Motor neuron (in vitro differentiated cells): Measurements from ENCODE around the gene IMMP2L. TPM values are rescaled to one million over a fixed set of nuclear protein-coding genes. Genes with fewer than 3 reads are reported as not detected.

ENCODE experiments used
- ATAC-seq, 8 experiments: fragments of 200-7000 bp; cut with Tn5 transposase; replicated peaks in 6 of 8; 2 replicates each; pipeline ENCODE4 v1.8.0; 2021; ENCODE audit warnings: mild to moderate bottlenecking in 8 of 8, moderate library complexity in 8 of 8
- H3K27ac ChIP-seq, 2 donors: fragments of 250-450 bp; sonication (Bioruptor Pico); 2 replicates each; pipeline ENCODE4 v1.9.0; 2021; ENCODE audit warnings: antibody characterized with exemption in 2 of 2, mild to moderate bottlenecking in 2 of 2, moderate library complexity in 1 of 2
- H3K4me1 ChIP-seq, 2 donors: fragments of 250-450 bp; sonication (Bioruptor Pico); replicated peaks in 1 of 2; 2 replicates each; pipeline ENCODE4 v1.6.1; 2021; ENCODE audit warnings: antibody characterized with exemption in 2 of 2, mild to moderate bottlenecking in 2 of 2, moderate library complexity in 1 of 2
- H3K4me3 ChIP-seq, 5 donors: fragments of 250-450 bp; sonication (Bioruptor Pico); 2 replicates each; pipeline ENCODE4 v1.9.0; 2021; ENCODE audit warnings: antibody characterized with exemption in 5 of 5, mild to moderate bottlenecking in 5 of 5, moderate library complexity in 4 of 5
- WGBS, 10 experiments: fragments of 450-650 bp; shearing (Covaris generic); methylation state at CpG; one replicate each; pipeline ENCODE4 v1.0.0; 2022; 5-methylcytosine and 5-hydroxymethylcytosine counted together
- in situ Hi-C, 9 experiments: fragments of 400-800 bp; cut with MboI; loops; one replicate each; pipeline ENCODE4 v1.15.0; 2021; ENCODE audit warnings: low sequenced_read_pairs in 9 of 9, low pct_unique_long_range_greater_than_20kb in 2 of 9; ENCODE audit not compliant: unreplicated experiment in 9 of 9
- total RNA-seq, 8 experiments: library from RNA; unstranded; fragments of 300-600 nt; gene quantifications; 2 replicates each; pipeline versions ENCODE4 v1.2.3 to v1.2.4, GENCODE V29; 2022

IMMP2L gene
- total RNA-seq, 8 experiments from 2014 or later: 9.9 to 78.5 (median 19.3) TPM

GRCh38 chr7:111384065-111384891, 178.0 kb downstream of the IMMP2L start:
- 0 to 100% (median 83%) methylated on average over 1 to 3 of the region's 3 CpGs; no CpG with 5 or more reads in 1 of the 10 experiments for WGBS, 10 experiments

GRCh38 chr7:111383133-111383532, 179.2 kb downstream of the IMMP2L start:
- no peak overlapping the region for H3K27ac ChIP-seq
- 94 to 100% (median 100%) methylated on average over 1 to 3 of the region's 3 CpGs; no CpG with 5 or more reads in 5 of the 10 experiments for WGBS, 10 experiments
- H3K4me1 ChIP-seq: no peaks in the 10 kb centered on the region
- no peak overlapping the region for H3K4me3 ChIP-seq
- no peak for ATAC-seq
- in situ Hi-C loops: no loop called here

More at GRCh38 chr7:111384065-111384891, 178.0 kb downstream of the IMMP2L start:
- Histone ChIP-seq H3K4me1 (no peaks in the 10 kb centered on the region), H3K4me3 (no peak overlapping the region), H3K27ac (no peak overlapping the region)
- in situ Hi-C loops: no loop called here
- peak in 3 of 8 experiments; percentile 91 to 98 (median 92) for ATAC-seq

DNA sequence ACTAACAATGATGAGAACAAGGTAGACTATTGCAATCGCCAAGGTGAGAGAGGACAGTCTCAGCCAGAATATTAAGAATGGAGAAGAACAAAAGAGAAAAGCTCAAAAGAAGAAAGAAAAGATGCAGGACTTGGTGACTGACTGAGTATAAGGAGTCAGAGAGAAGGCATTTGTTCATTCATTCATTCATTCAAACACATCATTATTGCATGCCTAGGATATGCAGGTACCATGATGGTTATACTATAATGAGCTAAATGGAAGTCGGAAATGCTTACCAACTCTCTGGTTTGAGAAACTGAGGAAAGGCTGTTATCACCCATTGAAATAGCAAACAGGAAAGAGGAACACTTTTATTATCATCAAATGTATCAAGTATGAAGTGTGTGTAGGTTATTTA, 180.7 kb downstream of the IMMP2L start:
- Histone ChIP-seq H3K27ac (no peak overlapping the region), H3K4me3 (no peak overlapping the region), H3K4me1 (no peaks in the 10 kb centered on the region)
- ATAC-seq: no peak
- in situ Hi-C loops: no loop called here
- 75 to 100% (median 100%) methylated on average over 1 to 2 of the region's 2 CpGs; no CpG with 5 or more reads in 1 of the 10 experiments for WGBS, 10 experiments

DNA sequence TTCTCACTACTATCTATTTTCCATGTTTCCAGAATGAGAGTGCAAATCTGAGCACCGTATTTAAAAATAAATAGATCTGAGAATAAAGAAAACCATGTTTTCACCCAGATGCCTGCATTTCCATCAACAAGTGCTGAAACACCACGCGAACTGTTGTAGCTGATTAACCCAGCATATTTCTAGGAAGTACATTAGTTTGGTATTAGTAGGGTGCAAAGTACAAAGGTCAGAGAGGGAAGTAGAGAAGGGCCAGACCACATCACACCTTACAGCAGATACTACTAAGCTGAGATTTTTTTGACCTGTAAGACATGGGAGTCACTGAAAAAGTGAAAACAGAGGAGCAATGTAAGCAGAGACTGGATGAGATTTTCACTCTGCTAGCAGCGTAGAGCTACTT, 181.3 kb downstream of the IMMP2L start:
- 57 to 100% (median 96%) methylated on average over 1 to 4 of the region's 4 CpGs for WGBS, 10 experiments
- no peak overlapping the region for H3K27ac ChIP-seq
- H3K4me3 ChIP-seq: no peak overlapping the region
- H3K4me1 ChIP-seq: no peaks in the 10 kb centered on the region
- in situ Hi-C loops: no loop called here
- ATAC-seq: no peak

- in situ Hi-C loops: no loop called here
- Histone ChIP-seq H3K4me3 (no peak overlapping the region), H3K4me1 (no peaks in the 10 kb centered on the region), H3K27ac (no peak overlapping the region)
- peak in 2 of 8 experiments; percentile 24 to 37 for ATAC-seq
Measured at GRCh38 chr7:111374027-111374426, 188.3 kb downstream of the IMMP2L start.

DNA sequence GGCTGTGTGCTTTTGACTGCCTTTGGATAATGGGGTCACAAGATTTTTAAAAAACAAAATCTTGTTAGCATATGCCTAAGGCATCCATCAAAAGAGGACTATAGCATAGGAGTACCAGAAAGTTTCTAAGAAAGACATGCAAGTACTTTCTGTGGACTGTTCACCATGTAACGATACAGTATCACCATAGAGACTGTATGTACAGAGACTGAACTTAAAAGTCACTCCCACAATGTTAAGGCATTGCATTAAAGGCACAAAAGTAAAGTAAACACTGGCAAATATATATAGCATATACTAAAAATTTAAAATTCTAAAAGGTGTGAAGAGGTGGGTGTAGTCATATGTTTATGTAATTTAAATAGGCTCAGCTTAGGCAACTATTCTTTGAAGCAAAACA, 190.9 kb downstream of the IMMP2L start:
- 80 to 100% (median 100%) methylated on average over 1 of the region's 1 CpG; no CpG with 5 or more reads in 1 of the 10 experiments for WGBS, 10 experiments
- no peak overlapping the region for H3K27ac ChIP-seq
- in situ Hi-C loops: no loop called here
- ATAC-seq: peak in 2 of 8 experiments; percentile 65 to 82
- H3K4me1 ChIP-seq: no peaks in the 10 kb centered on the region
- no peak overlapping the region for H3K4me3 ChIP-seq

DNA sequence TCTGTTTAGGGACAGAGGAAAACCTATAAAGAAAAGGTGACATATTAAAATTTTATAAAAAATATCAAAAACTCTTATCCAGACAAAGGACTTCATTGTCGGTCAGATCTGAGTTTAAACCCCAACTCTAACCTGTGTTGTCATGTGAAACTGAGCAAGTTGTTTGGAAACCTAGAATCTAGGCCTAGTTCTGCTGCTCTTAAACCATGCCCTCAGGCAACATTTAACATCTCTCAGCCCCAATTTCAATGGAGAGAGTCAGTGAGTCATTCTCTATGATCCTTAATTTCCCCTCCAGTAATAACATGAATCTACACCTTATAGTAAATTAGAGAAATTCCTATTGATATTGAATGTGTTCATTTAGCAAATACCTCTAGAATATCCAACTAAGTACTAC, 192.3 kb downstream of the IMMP2L start:
- Histone ChIP-seq H3K4me1 (no peaks in the 10 kb centered on the region), H3K4me3 (no peak overlapping the region), H3K27ac (no peak overlapping the region)
- in situ Hi-C loops: no loop called here
- 86 to 100% (median 100%) methylated on average over 1 of the region's 1 CpG; no CpG with 5 or more reads in 2 of the 10 experiments for WGBS, 10 experiments
- no peak for ATAC-seq

GRCh38 chr7:111368381-111369065, 193.8 kb downstream of the IMMP2L start:
- Histone ChIP-seq H3K4me3 (no peak overlapping the region), H3K27ac (no peak overlapping the region), H3K4me1 (no peaks in the 10 kb centered on the region)
- WGBS, 10 experiments: 20 to 100% (median 93%) methylated on average over 1 to 3 of the region's 3 CpGs
- ATAC-seq: no peak
- in situ Hi-C loops: no loop called here

DNA sequence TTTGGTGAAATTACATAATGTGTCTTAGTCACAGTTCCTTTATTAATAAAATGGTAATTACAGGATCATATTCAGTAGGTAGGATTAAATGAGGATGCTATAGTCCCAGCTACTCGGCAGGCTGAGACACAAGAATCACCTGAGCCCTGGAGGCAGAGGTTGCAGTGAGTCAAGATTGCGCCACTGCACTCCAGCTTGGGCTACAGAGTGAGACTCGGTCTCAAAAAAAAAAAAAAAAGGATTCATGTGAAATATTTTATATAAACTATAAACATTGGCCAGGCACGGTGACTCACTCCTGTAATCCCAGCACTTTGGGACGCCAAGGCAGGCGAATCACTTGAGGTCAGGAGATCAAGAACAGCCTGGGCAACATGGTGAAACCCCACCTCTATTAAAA, 197.9 kb downstream of the IMMP2L start:
- 62 to 100% (median 86%) methylated on average over 1 to 6 of the region's 6 CpGs; no CpG with 5 or more reads in 1 of the 10 experiments for WGBS, 10 experiments
- Histone ChIP-seq H3K4me1 (no peaks in the 10 kb centered on the region), H3K4me3 (no peak overlapping the region), H3K27ac (no peak overlapping the region)
- in situ Hi-C loops: no loop called here
- ATAC-seq: peak in 2 of 8 experiments; percentile 13 to 76

DNA sequence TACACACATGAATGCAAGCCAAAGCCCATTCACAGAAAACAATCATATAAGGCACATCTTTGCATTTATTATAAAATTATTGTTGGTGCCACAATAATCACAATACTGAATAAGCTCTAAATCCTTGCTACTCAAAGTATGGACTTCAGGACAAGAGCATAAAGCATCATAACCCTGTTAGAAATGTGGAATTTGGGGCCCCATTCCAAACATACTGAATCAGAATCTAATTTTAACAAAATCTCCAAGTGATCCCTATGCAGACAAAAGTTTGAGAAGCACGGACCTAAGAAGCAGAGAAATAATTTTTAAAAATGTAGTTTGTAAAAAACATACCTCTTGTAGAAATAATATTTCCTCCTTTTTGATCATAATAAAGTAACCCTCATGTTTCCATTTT, 199.2 kb downstream of the IMMP2L start:
- WGBS, 10 experiments: 14 to 100% (median 55%) methylated on average over 1 of the region's 1 CpG; no CpG with 5 or more reads in 3 of the 10 experiments

DNA sequence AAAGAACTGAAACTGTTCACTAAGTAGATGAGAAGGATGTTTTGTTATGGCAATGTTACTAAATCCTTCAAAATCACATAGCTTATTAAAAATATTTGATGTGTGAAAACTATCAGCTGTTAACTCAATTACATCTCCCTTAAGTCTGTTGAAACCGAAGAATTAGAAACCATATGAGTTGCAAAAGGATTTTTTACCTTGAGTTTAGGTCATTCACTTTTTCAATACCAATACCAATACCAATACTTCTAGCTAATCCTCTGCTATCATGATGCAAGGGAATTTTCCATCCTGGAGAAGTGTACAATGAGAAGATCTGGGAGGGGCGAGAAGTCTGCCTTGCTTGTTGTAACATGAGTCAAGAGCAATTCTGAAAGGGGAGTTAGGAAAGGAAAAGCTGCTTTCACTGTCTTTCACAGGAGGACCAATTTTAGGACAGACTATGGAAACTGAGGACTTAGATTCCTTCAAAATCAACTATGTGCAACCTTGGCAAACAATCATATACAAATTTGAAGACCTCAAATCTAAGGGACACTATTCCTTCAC, 199.7 kb downstream of the IMMP2L start:
- H3K27ac ChIP-seq: no peak overlapping the region
- in situ Hi-C loops: no loop called here
- no peak overlapping the region for H3K4me3 ChIP-seq
- no peaks in the 10 kb centered on the region for H3K4me1 ChIP-seq
- ATAC-seq: peak in 2 of 8 experiments; percentile 61 to 68
- WGBS, 10 experiments: 38 to 100% (median 96%) methylated on average over 1 to 2 of the region's 2 CpGs

More for the DNA sequence above, 199.2 kb downstream of the IMMP2L start:
- Histone ChIP-seq H3K4me1 (no peaks in the 10 kb centered on the region), H3K27ac (no peak overlapping the region), H3K4me3 (no peak overlapping the region)
- peak in 2 of 8 experiments; percentile 15 to 28 for ATAC-seq
- in situ Hi-C loops: no loop called here

DNA sequence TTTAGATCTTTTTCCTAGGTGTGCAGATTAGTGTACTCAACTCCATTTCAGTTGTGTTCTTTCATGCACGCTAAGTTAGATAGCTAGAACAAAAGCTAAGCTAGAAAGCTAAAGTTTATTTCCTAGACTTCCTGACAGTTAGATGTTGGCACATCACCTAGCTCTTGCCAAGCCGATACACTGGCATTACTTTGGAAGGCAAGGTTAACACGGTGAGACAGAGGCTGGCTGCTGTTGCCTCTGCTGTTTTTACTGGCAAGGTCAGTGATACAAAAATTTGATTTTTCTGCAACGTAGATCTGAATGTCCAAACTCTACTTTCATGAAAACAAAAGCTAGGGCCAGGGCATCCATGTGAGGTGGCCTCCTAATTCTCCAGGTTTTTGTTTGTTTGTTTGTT, 203.4 kb downstream of the IMMP2L start:
- 78 to 100% (median 98%) methylated on average over 1 to 4 of the region's 4 CpGs; no CpG with 5 or more reads in 2 of the 10 experiments for WGBS, 10 experiments
- Histone ChIP-seq H3K27ac (no peak overlapping the region), H3K4me3 (no peak overlapping the region), H3K4me1 (no peaks in the 10 kb centered on the region)
- in situ Hi-C loops: no loop called here
- no peak for ATAC-seq

DNA sequence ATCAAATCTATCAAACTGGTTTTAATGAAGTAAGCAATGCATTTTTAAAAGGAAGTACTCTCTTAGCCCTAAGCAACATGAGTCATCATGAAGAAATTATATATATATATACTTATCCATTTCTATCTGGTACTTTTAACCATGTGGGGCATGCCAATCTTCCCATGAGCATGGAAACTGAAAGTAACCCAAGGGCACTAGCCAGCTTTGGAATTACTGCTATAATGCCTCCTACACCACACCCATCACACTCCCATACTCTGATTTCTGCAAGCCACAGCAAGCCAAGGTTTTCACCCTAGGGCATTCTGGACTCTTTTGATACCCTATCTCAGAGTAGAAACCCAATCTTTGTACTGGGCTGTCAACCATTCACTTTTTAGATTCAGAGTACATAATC, 204.6 kb downstream of the IMMP2L start:
- in situ Hi-C loops: no loop called here
- Histone ChIP-seq H3K27ac (no peak overlapping the region), H3K4me3 (no peak overlapping the region), H3K4me1 (no peaks in the 10 kb centered on the region)
- ATAC-seq: peak in 3 of 8 experiments; percentile 91 to 96 (median 94)
